Common myeloid progenitor, CD34-positive (primary cell): ENCODE data around the gene TUB.
A peak's percentile ranks its signal among the peaks of the same experiment; 100 is the strongest.

Source experiments
- CTCF ChIA-PET: fragments of 350-600 bp; sonication (Branson Sonifier 250); formaldehyde crosslinking; loops from one replicate; lab custom pipeline; 2021; ENCODE audit warnings: antibody characterized with exemption; lab: Charles Lee
- POLR2A ChIA-PET: fragments of 350-600 bp; sonication (Branson Sonifier 250); formaldehyde crosslinking; loops from one replicate; lab custom pipeline; 2021; ENCODE audit warnings: antibody characterized with exemption; lab: Charles Lee
- DNase-seq, 3 donors: peaks; one replicate each; pipeline versions ENCODE4 v3.0.0 to v3.0.0-alpha.2; 2013
- H3K27ac ChIP-seq, 2 experiments: 1 replicate in 1 of 2; 2 replicates in 1 of 2; pipeline ENCODE4 v1.7.0; 2013; ENCODE audit warnings: inconsistent platforms in 2 of 2, low read length in 2 of 2, mild to moderate bottlenecking in 2 of 2, low read depth in 1 of 2, moderate library complexity in 1 of 2; ENCODE audit not compliant: severe bottlenecking in 2 of 2, insufficient read depth in 1 of 2, poor library complexity in 1 of 2
- H3K27me3 ChIP-seq, 5 experiments: replicated peaks in 2 of 5; 1 replicate in 3 of 5; 2 replicates in 2 of 5; pipeline versions ENCODE4 v1.6.1 to v1.7.0; 2013; ENCODE audit warnings: low read length in 4 of 5, mild to moderate bottlenecking in 2 of 5, moderate library complexity in 2 of 5, inconsistent platforms in 1 of 5; ENCODE audit not compliant: insufficient read depth in 5 of 5, control insufficient read depth in 4 of 5
- H3K36me3 ChIP-seq, 4 experiments: 1 replicate in 2 of 4; 2 replicates in 2 of 4; pipeline versions ENCODE4 v1.6.1 to v1.7.0; 2013; ENCODE audit warnings: low read length in 3 of 4, control low read depth in 1 of 4, mild to moderate bottlenecking in 1 of 4; ENCODE audit not compliant: control insufficient read depth in 4 of 4, insufficient read depth in 4 of 4
- H3K4me1 ChIP-seq, 4 experiments: 1 replicate in 3 of 4; 2 replicates in 1 of 4; pipeline versions ENCODE4 v1.6.1 to v1.7.1; 2013; ENCODE audit warnings: low read length in 3 of 4, mild to moderate bottlenecking in 3 of 4, control low read depth in 1 of 4, inconsistent platforms in 1 of 4, moderate library complexity in 1 of 4; ENCODE audit not compliant: control insufficient read depth in 4 of 4, insufficient read depth in 4 of 4; ENCODE audit errors: control extremely low read depth in 1 of 4
- H3K4me3 ChIP-seq, 7 experiments: 1 replicate in 4 of 7; 2 replicates in 3 of 7; pipeline versions ENCODE4 v1.5.1 to v1.7.0; 2013; ENCODE audit warnings: mild to moderate bottlenecking in 7 of 7, low read length in 6 of 7, moderate library complexity in 6 of 7, inconsistent platforms in 2 of 7, low read depth in 2 of 7, control low read depth in 1 of 7; ENCODE audit not compliant: insufficient read depth in 4 of 7, control insufficient read depth in 1 of 7; ENCODE audit errors: extremely low read depth in 1 of 7
- H3K9me3 ChIP-seq, 5 experiments: 1 replicate in 4 of 5; 2 replicates in 1 of 5; pipeline versions ENCODE4 v1.6.1 to v1.7.1; 2013; ENCODE audit warnings: low read length in 4 of 5, mild to moderate bottlenecking in 2 of 5, inconsistent platforms in 1 of 5, low read depth in 1 of 5, moderate library complexity in 1 of 5; ENCODE audit not compliant: control insufficient read depth in 4 of 5, insufficient read depth in 2 of 5; ENCODE audit errors: control extremely low read depth in 1 of 5
- WGBS: methylation state at CpG from one replicate; pipeline ENCODE4 v1.1.5; 2013; ENCODE audit not compliant: insufficient coverage; 5-methylcytosine and 5-hydroxymethylcytosine counted together

Gene TUB

GRCh38 chr11:8138526-8138925, 57.5 kb downstream of the TUB start:
- H3K4me3 ChIP-seq: no peak overlapping the region
- no peaks in the 10 kb centered on the region for H3K27me3 ChIP-seq
- ChIA-PET POLR2A (no interaction called here), CTCF (no interaction called here)
- no peak overlapping the region for H3K27ac ChIP-seq
- peaks cover 0 to 3% (median under 1%) of the 10 kb centered on the region in 5 experiments for H3K9me3 ChIP-seq
- DNase-seq: no peak
- H3K36me3 ChIP-seq: peaks cover 0 to 17% (median 4%) of the 10 kb centered on the region in 4 experiments
- no peaks in the 10 kb centered on the region for H3K4me1 ChIP-seq
- 80% methylated on average over 1 of the region's 2 CpGs for WGBS

GRCh38 chr11:8149726-8150125, 68.7 kb downstream of the TUB start:
- 100% methylated on average over 2 of the region's 6 CpGs for WGBS
- Histone ChIP-seq H3K36me3 (no peaks in the 10 kb centered on the region), H3K4me1 (no peaks in the 10 kb centered on the region), H3K9me3 (no peaks in the 10 kb centered on the region), H3K27ac (no peak overlapping the region), H3K4me3 (no peak overlapping the region), H3K27me3 (no peaks in the 10 kb centered on the region)
- DNase-seq: peak in 1 of 3 donors; percentile 8
- ChIA-PET CTCF (no interaction called here), POLR2A (no interaction called here)
